ENCODE results near the gene FAM98C. TPM values are rescaled to one million over a fixed set of nuclear protein-coding genes. Genes with fewer than 3 reads are reported as not detected.

FAM98C gene
- total and polyA plus RNA-seq, 4 donors = 4.2 to 8.5 (median 6.2) TPM

GRCh38 chr19:38420935-38421334 is 18.0 kb downstream of the FAM98C start:
- no peak overlapping the region for H3K4me3 ChIP-seq (ENCODE audit: low read depth in 1 of 3, low read length in 3 of 3)
- peaks cover 0 to 4% (median 0%) of the 10 kb centered on the region in 4 donors for H3K4me1 ChIP-seq (ENCODE audit: control insufficient read depth in 4 of 4, insufficient read depth in 4 of 4, low read length in 3 of 4)
- 81% methylated on average over 9 of the region's 9 CpGs for WGBS
- no peaks in the 10 kb centered on the region for H3K36me3 ChIP-seq (ENCODE audit: control insufficient read depth in 4 of 4, insufficient read depth in 3 of 4, low read depth in 1 of 4, low read length in 3 of 4)
- no peak overlapping the region for H3K9ac ChIP-seq (ENCODE audit: low read depth in 1 of 2, low read length in 2 of 2)
- H3K9me3 ChIP-seq (ENCODE audit: control insufficient read depth in 4 of 4, low read length in 3 of 4) = no peaks in the 10 kb centered on the region
- DNase-seq (ENCODE audit: low spot score) = no peak
- H3K27me3 ChIP-seq (ENCODE audit: control insufficient read depth in 4 of 4, insufficient read depth in 4 of 4, low read length in 3 of 4) = no peaks in the 10 kb centered on the region
- no peak for TF ChIP-seq RXRA (IDR thresholded peaks at IDR 0.05)
- TF ChIP-seq HNF4G (IDR thresholded peaks at IDR 0.05) = no peak
- no peak for TF ChIP-seq NR2F2 (IDR thresholded peaks at IDR 0.05)
- TF ChIP-seq YY1 (IDR thresholded peaks at IDR 0.05) = no peak
- TF ChIP-seq FOXA1 (IDR thresholded peaks at IDR 0.05) = no peak
- H3K27ac ChIP-seq (ENCODE audit: low read depth in 1 of 2, low read length in 2 of 2) = no peak overlapping the region

DNA sequence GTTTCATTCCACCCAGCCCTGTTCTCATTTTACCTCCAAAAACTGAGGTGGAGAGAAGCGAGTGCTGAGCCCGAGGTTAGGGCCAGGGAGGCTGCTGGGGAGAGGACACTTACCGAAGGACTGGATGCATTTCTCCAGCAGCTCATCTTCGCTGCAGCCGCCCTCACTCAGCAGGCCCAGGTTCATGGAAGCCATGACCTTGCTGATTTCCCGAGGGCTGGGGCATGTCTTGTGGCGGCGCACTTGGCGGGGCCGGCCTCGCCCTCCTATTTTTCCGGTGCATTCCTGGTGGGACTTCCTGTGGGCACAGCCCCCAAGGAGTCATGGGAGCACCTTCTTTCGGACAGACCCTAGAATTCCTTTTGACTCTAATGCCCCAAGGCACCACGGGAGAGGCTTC is 19.0 kb downstream of the FAM98C start:
- Histone ChIP-seq H3K9ac (ENCODE audit: low read depth in 1 of 2, low read length in 2 of 2) (no peak overlapping the region), H3K9me3 (ENCODE audit: control insufficient read depth in 4 of 4, low read length in 3 of 4) (no peaks in the 10 kb centered on the region), H3K36me3 (ENCODE audit: control insufficient read depth in 4 of 4, insufficient read depth in 3 of 4, low read depth in 1 of 4, low read length in 3 of 4) (no peaks in the 10 kb centered on the region), H3K4me3 (ENCODE audit: low read depth in 1 of 3, low read length in 3 of 3) (no peak overlapping the region), H3K4me1 (ENCODE audit: control insufficient read depth in 4 of 4, insufficient read depth in 4 of 4, low read length in 3 of 4) (peaks cover 0 to 4% (median 0%) of the 10 kb centered on the region in 4 donors), H3K27ac (ENCODE audit: low read depth in 1 of 2, low read length in 2 of 2) (no peak overlapping the region), H3K27me3 (ENCODE audit: control insufficient read depth in 4 of 4, insufficient read depth in 4 of 4, low read length in 3 of 4) (no peaks in the 10 kb centered on the region)
- TF ChIP-seq NR2F2 (IDR thresholded peaks at IDR 0.05) = no peak
- no peak for TF ChIP-seq SP1 (IDR thresholded peaks at IDR 0.05)
- TF ChIP-seq HNF4G (IDR thresholded peaks at IDR 0.05) = no peak
- TF ChIP-seq, protein P1, sequence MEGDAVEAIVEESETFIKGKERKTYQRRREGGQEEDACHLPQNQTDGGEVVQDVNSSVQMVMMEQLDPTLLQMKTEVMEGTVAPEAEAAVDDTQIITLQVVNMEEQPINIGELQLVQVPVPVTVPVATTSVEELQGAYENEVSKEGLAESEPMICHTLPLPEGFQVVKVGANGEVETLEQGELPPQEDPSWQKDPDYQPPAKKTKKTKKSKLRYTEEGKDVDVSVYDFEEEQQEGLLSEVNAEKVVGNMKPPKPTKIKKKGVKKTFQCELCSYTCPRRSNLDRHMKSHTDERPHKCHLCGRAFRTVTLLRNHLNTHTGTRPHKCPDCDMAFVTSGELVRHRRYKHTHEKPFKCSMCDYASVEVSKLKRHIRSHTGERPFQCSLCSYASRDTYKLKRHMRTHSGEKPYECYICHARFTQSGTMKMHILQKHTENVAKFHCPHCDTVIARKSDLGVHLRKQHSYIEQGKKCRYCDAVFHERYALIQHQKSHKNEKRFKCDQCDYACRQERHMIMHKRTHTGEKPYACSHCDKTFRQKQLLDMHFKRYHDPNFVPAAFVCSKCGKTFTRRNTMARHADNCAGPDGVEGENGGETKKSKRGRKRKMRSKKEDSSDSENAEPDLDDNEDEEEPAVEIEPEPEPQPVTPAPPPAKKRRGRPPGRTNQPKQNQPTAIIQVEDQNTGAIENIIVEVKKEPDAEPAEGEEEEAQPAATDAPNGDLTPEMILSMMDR (IDR thresholded peaks at IDR 0.05; ENCODE audit: low read depth, low read length, missing input control) = no peak
- no peak for TF ChIP-seq JUND (IDR thresholded peaks at IDR 0.05)
- 83% methylated on average over 14 of the region's 14 CpGs for WGBS
- DNase-seq (ENCODE audit: low spot score) = no peak

DNA sequence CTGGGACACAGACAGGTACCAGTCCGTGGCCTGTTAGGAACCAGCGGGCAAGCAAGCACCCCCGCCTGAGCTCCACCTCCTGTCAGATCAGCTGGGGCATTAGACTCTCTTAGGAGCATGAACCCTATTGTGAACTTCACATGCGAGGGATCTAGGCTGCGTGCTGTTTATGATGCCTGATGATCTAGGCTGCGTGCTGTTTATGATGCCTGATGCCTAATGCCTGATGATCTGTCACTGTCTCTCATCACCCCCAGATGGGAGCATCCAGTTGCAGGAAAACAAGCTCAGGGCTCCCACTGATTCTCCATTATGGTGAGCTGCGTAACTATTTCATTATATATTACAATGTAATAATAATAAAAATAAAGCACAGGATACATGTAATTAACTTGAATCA is 19.5 kb downstream of the FAM98C start:
- no peak for DNase-seq (ENCODE audit: low spot score)
- no peak overlapping the region for H3K9ac ChIP-seq (ENCODE audit: low read depth in 1 of 2, low read length in 2 of 2)
- no peak overlapping the region for H3K4me3 ChIP-seq (ENCODE audit: low read depth in 1 of 3, low read length in 3 of 3)
- peaks cover 0 to 4% (median 0%) of the 10 kb centered on the region in 4 donors for H3K4me1 ChIP-seq (ENCODE audit: control insufficient read depth in 4 of 4, insufficient read depth in 4 of 4, low read length in 3 of 4)
- no peaks in the 10 kb centered on the region for H3K27me3 ChIP-seq (ENCODE audit: control insufficient read depth in 4 of 4, insufficient read depth in 4 of 4, low read length in 3 of 4)
- H3K27ac ChIP-seq (ENCODE audit: low read depth in 1 of 2, low read length in 2 of 2) = no peak overlapping the region
- TF ChIP-seq EGR1 (IDR thresholded peaks at IDR 0.05; ENCODE audit: low read depth in 2 of 2) = no peak
- no peak for TF ChIP-seq FOXA2 (IDR thresholded peaks at IDR 0.05)
- no peak for TF ChIP-seq HNF4G (IDR thresholded peaks at IDR 0.05)
- no peak for TF ChIP-seq RAD21 (IDR thresholded peaks at IDR 0.05)
- TF ChIP-seq GABPA (IDR thresholded peaks at IDR 0.05 in 1 of 2, conservative IDR thresholded peaks at IDR 0.05 in 1 of 2) = no peak
- no peak for TF ChIP-seq SP1 (IDR thresholded peaks at IDR 0.05)
- TF ChIP-seq, protein P2, sequence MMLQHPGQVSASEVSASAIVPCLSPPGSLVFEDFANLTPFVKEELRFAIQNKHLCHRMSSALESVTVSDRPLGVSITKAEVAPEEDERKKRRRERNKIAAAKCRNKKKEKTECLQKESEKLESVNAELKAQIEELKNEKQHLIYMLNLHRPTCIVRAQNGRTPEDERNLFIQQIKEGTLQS (IDR thresholded peaks at IDR 0.05) = no peak
- TF ChIP-seq, protein P3, sequence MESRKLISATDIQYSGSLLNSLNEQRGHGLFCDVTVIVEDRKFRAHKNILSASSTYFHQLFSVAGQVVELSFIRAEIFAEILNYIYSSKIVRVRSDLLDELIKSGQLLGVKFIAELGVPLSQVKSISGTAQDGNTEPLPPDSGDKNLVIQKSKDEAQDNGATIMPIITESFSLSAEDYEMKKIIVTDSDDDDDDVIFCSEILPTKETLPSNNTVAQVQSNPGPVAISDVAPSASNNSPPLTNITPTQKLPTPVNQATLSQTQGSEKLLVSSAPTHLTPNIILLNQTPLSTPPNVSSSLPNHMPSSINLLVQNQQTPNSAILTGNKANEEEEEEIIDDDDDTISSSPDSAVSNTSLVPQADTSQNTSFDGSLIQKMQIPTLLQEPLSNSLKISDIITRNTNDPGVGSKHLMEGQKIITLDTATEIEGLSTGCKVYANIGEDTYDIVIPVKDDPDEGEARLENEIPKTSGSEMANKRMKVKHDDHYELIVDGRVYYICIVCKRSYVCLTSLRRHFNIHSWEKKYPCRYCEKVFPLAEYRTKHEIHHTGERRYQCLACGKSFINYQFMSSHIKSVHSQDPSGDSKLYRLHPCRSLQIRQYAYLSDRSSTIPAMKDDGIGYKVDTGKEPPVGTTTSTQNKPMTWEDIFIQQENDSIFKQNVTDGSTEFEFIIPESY (IDR thresholded peaks at IDR 0.05) = no peak
- no peak for TF ChIP-seq YY1 (IDR thresholded peaks at IDR 0.05)
- TF ChIP-seq FOXA1 (IDR thresholded peaks at IDR 0.05) = no peak
- no peak for TF ChIP-seq HNF4A (conservative IDR thresholded peaks at IDR 0.05)
- TF ChIP-seq, protein P4, sequence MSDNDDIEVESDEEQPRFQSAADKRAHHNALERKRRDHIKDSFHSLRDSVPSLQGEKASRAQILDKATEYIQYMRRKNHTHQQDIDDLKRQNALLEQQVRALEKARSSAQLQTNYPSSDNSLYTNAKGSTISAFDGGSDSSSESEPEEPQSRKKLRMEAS (IDR thresholded peaks at IDR 0.05) = no peak
- no peak for TF ChIP-seq NR2F2 (IDR thresholded peaks at IDR 0.05)
- TF ChIP-seq RXRA (IDR thresholded peaks at IDR 0.05) = no peak
- no peak for TF ChIP-seq TAF1 (conservative IDR thresholded peaks at IDR 0.05)
- TF ChIP-seq, protein P1 (IDR thresholded peaks at IDR 0.05; ENCODE audit: low read depth, low read length, missing input control) = no peak
- TF ChIP-seq JUND (IDR thresholded peaks at IDR 0.05) = no peak
- TF ChIP-seq, protein P5, sequence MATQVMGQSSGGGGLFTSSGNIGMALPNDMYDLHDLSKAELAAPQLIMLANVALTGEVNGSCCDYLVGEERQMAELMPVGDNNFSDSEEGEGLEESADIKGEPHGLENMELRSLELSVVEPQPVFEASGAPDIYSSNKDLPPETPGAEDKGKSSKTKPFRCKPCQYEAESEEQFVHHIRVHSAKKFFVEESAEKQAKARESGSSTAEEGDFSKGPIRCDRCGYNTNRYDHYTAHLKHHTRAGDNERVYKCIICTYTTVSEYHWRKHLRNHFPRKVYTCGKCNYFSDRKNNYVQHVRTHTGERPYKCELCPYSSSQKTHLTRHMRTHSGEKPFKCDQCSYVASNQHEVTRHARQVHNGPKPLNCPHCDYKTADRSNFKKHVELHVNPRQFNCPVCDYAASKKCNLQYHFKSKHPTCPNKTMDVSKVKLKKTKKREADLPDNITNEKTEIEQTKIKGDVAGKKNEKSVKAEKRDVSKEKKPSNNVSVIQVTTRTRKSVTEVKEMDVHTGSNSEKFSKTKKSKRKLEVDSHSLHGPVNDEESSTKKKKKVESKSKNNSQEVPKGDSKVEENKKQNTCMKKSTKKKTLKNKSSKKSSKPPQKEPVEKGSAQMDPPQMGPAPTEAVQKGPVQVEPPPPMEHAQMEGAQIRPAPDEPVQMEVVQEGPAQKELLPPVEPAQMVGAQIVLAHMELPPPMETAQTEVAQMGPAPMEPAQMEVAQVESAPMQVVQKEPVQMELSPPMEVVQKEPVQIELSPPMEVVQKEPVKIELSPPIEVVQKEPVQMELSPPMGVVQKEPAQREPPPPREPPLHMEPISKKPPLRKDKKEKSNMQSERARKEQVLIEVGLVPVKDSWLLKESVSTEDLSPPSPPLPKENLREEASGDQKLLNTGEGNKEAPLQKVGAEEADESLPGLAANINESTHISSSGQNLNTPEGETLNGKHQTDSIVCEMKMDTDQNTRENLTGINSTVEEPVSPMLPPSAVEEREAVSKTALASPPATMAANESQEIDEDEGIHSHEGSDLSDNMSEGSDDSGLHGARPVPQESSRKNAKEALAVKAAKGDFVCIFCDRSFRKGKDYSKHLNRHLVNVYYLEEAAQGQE (IDR thresholded peaks at IDR 0.05) = no peak
- no peaks in the 10 kb centered on the region for H3K9me3 ChIP-seq (ENCODE audit: control insufficient read depth in 4 of 4, low read length in 3 of 4)
- no peaks in the 10 kb centered on the region for H3K36me3 ChIP-seq (ENCODE audit: control insufficient read depth in 4 of 4, insufficient read depth in 3 of 4, low read depth in 1 of 4, low read length in 3 of 4)
- WGBS = 85% methylated on average over 7 of the region's 7 CpGs
